Measurements from ENCODE around the gene ARAP3.

The ARAP3 gene

GRCh38 chr5:141697586-141697985 is 15.6 kb upstream of the ARAP3 start:
- no peak for TF ChIP-seq CTCF (IDR thresholded peaks at IDR 0.05; ENCODE audit: control insufficient read depth, extremely low read depth, insufficient read depth)
- H3K4me3 ChIP-seq (ENCODE audit: low read depth, low read length), result no peak overlapping the region
- DNase-seq (ENCODE audit: low read depth), result no peak

GRCh38 chr5:141696431-141696830 is 14.4 kb upstream of the ARAP3 start:
- H3K4me3 ChIP-seq (ENCODE audit: low read depth, low read length), result no peak overlapping the region
- no peak for TF ChIP-seq CTCF (IDR thresholded peaks at IDR 0.05; ENCODE audit: control insufficient read depth, extremely low read depth, insufficient read depth)
- no peak for DNase-seq (ENCODE audit: low read depth)

GRCh38 chr5:141695627-141696215 is 13.7 kb upstream of the ARAP3 start:
- TF ChIP-seq CTCF (IDR thresholded peaks at IDR 0.05; ENCODE audit: control insufficient read depth, extremely low read depth, insufficient read depth), result no peak
- no peak overlapping the region for H3K4me3 ChIP-seq (ENCODE audit: low read depth, low read length)
- no peak for DNase-seq (ENCODE audit: low read depth)

- TF ChIP-seq CTCF (IDR thresholded peaks at IDR 0.05; ENCODE audit: control insufficient read depth, extremely low read depth, insufficient read depth), result no peak
- DNase-seq (ENCODE audit: low read depth), result no peak
- H3K4me3 ChIP-seq (ENCODE audit: low read depth, low read length), result no peak overlapping the region
Observed at GRCh38 chr5:141694479-141694878, 12.4 kb upstream of the ARAP3 start.

- DNase-seq (ENCODE audit: low read depth), result no peak
- no peak overlapping the region for H3K4me3 ChIP-seq (ENCODE audit: low read depth, low read length)
- no peak for TF ChIP-seq CTCF (IDR thresholded peaks at IDR 0.05; ENCODE audit: control insufficient read depth, extremely low read depth, insufficient read depth)
Observed at GRCh38 chr5:141692919-141693725, 11.1 kb upstream of the ARAP3 start.

- no peak for DNase-seq (ENCODE audit: low read depth)
- H3K4me3 ChIP-seq (ENCODE audit: low read depth, low read length), result peak overlapping the region; percentile 46
- no peak for TF ChIP-seq CTCF (IDR thresholded peaks at IDR 0.05; ENCODE audit: control insufficient read depth, extremely low read depth, insufficient read depth)
Observed at GRCh38 chr5:141692533-141692888, 10.5 kb upstream of the ARAP3 start.
